NT2/D1 (cell line): Measurements from ENCODE around the gene NPBWR2.

Source experiments
- DNase-seq: peaks from one replicate; pipeline ENCODE4 v3.0.0-alpha.2; 2011; ENCODE audit warnings: low read depth, low spot score
- H3K27me3 ChIP-seq: 2 replicates; pipeline ENCODE4 v1.6.0; 2011; ENCODE audit warnings: mild to moderate bottlenecking; ENCODE audit not compliant: insufficient read length, insufficient read depth
- H3K36me3 ChIP-seq: 2 replicates; pipeline ENCODE4 v1.6.1; 2011; ENCODE audit warnings: mild to moderate bottlenecking, low read length, mixed read lengths; ENCODE audit not compliant: insufficient read depth, insufficient read length
- H3K4me1 ChIP-seq: 2 replicates; pipeline ENCODE4 v1.5.1; 2011; ENCODE audit not compliant: insufficient read depth, insufficient read length
- H3K4me3 ChIP-seq: 2 replicates; pipeline ENCODE4 v1.5.1; 2011; ENCODE audit warnings: low read depth; ENCODE audit not compliant: insufficient read length
- H3K9ac ChIP-seq: 2 replicates; pipeline ENCODE4 v1.6.0; 2011; ENCODE audit warnings: low read depth; ENCODE audit not compliant: insufficient read length
- H3K9me3 ChIP-seq: 2 replicates; pipeline ENCODE4 v1.5.1; 2011; ENCODE audit warnings: mild to moderate bottlenecking, low read length; ENCODE audit not compliant: insufficient read depth
- SUZ12 ChIP-seq: IDR thresholded peaks from 2 replicates; pipeline ENCODE4 v1.6.1; 2011; ENCODE audit not compliant: insufficient read length, insufficient read depth; ENCODE audit errors: extremely low read depth
- YY1 ChIP-seq: IDR thresholded peaks from 2 replicates; pipeline ENCODE4 v1.6.1; 2011; ENCODE audit not compliant: insufficient read length, insufficient read depth
- ZNF274 ChIP-seq: IDR thresholded peaks from 2 replicates; pipeline ENCODE4 v1.6.1; 2011; ENCODE audit warnings: mild to moderate bottlenecking, low read depth, low read length

Gene NPBWR2

DNA sequence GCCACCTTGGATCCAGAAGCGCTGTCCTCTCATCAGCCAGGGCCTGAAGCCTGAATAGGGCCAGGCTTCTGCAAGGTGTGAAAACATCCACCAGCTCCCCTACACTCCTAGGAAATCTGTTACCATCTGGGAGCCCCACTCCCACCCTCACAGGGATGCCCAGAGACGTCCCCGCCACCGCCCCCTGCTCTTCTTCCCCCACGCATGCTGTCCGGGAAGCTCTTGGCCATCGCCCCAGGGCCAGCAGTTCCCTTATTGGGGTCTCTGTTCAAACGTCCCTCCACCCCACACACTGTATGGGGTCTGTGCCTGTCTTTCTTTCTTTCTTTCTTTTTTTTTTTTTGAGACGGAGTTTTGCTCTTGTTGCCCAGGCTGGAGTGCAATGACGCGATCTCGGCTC, 31.8 kb downstream of the NPBWR2 start:
- Histone ChIP-seq H3K9me3 (no peaks in the 10 kb centered on the region), H3K4me1 (peaks cover 7% of the 10 kb centered on the region), H3K9ac (no peak overlapping the region), H3K27me3 (peaks cover 6% of the 10 kb centered on the region), H3K36me3 (peaks cover 50% of the 10 kb centered on the region), H3K4me3 (no peak overlapping the region)
- DNase-seq, result no peak
- TF ChIP-seq SUZ12, result no peak
- no peak for TF ChIP-seq YY1
- TF ChIP-seq ZNF274, result no peak

GRCh38 chr20:64074963-64075362, 32.4 kb downstream of the NPBWR2 start:
- no peak for TF ChIP-seq YY1
- no peak for TF ChIP-seq SUZ12
- no peak for TF ChIP-seq ZNF274
- Histone ChIP-seq H3K9me3 (no peaks in the 10 kb centered on the region), H3K36me3 (peaks cover 55% of the 10 kb centered on the region), H3K4me1 (peaks cover 13% of the 10 kb centered on the region), H3K4me3 (no peak overlapping the region), H3K27me3 (no peaks in the 10 kb centered on the region), H3K9ac (no peak overlapping the region)
- DNase-seq, result no peak

DNA sequence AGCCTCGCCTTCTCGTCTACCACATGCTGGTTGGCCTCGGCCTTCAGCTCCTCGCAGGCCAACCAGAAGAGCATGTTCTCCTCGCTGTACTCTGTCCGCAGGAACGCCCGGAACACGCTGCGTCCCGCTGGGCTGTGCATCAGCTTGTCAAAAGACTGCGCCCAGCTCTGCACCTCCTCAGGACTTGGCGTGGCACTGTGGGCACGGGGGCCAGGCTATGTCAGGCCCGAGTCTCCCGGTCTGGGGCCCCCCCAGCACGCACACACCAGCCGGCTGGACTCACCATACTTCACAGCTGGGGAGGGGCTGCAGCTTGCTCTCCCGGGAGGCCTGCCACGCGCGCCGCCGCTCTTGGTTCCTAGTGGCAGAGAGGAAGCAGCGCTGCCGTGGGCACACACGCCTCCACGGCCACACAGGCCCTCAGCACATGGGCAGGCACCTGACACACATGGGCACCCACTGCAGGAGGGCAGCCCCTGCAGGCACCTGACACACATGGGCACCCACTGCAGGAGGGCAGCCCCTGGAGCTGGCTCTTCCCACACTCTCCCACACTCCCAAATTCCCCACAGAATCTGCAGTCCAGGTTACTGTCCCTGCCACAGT, 33.1 kb downstream of the NPBWR2 start:
- no peaks in the 10 kb centered on the region for H3K9me3 ChIP-seq
- no peak for DNase-seq
- no peak overlapping the region for H3K4me3 ChIP-seq
- H3K36me3 ChIP-seq, result peaks cover 55% of the 10 kb centered on the region
- H3K9ac ChIP-seq, result no peak overlapping the region
- TF ChIP-seq YY1 (no peak), SUZ12 (no peak), ZNF274 (no peak)
- no peaks in the 10 kb centered on the region for H3K27me3 ChIP-seq
- peaks cover 15% of the 10 kb centered on the region for H3K4me1 ChIP-seq

- TF ChIP-seq SUZ12 (no peak), YY1 (no peak), ZNF274 (no peak)
- H3K9me3 ChIP-seq, result no peaks in the 10 kb centered on the region
- peaks cover 19% of the 10 kb centered on the region for H3K4me1 ChIP-seq
- peaks cover 55% of the 10 kb centered on the region for H3K36me3 ChIP-seq
- H3K9ac ChIP-seq, result no peak overlapping the region
- no peak for DNase-seq
- no peaks in the 10 kb centered on the region for H3K27me3 ChIP-seq
- H3K4me3 ChIP-seq, result no peak overlapping the region
Measured at GRCh38 chr20:64073476-64074183, 33.7 kb downstream of the NPBWR2 start.

DNA sequence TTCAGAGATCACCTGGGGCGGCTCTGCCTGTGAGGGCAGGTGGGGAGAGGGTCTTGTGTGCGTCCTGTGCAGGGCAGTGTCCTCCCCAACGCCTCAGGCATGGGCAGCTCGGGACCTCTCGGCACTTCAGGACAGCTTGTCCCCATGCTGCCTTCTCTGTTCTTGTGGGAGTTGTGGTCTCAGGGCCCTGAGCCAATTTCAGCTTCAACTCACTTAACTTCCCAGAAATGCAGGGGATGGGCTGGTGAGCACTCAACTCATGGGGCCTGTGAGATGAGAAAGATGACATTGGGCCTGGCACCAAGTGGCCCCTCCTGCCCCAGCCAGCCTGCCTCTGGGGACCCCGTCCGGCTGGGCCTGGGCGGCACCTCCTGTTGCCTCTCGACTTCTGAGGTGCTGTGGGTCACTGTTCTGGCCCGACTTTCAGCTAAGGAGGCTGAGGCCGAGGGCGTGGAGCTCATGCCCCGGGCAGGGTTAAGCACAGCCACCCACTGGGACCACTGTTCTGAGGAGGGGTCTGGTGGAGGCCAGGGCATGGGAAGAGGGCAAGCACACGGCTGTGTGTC, 34.8 kb downstream of the NPBWR2 start:
- H3K4me3 ChIP-seq, result no peak overlapping the region

DNA sequence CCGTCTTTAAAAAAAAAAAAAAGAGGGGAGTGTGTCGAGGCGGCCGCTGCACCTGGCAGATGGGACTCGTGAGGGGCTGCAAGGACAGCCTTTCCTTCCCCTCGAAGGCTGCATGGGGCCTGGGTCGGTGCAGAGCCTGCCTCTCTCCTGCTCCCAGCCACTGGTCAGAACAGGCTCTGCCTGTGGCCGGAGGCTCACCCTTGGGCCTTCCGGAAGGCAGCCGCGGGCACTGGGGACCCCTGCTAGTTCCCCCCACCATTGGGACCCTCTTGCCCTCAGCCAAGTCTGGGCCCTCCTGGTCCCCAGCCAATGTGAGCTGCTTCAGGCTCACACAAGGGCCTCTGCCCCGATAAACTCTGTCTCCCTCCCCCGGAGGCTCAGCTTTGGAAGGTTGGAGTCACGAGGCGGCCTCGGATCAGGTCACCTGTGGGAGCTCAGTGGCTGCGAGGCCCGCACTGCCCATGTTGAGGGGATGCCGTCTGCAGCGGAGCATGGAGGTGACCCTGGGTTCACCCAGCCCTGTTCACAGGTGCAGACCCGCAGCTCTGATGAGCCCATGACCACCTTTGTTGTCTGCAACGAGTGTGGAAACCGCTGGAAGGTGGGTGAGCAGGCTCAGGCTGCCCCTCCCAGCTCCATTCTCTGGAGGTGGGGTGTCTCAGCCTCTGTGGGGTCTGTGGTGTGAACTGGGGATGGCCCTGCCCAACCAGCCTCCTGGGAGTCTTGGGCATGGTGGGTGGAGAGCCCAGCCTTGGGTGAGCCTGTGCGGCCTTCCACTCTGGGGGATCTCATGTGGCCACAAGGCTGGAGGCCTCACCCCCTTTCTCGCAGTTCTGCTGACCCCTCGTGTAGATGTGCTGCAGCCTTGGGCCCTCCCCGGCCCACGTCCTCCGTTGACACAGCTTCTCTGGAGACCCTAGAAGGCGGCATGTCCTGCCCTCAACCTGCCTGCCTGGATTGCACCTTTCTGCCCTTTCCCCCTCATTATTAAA, 35.7 kb downstream of the NPBWR2 start:
- Histone ChIP-seq H3K27me3 (no peaks in the 10 kb centered on the region), H3K9me3 (no peaks in the 10 kb centered on the region), H3K4me1 (peaks cover 21% of the 10 kb centered on the region), H3K9ac (no peak overlapping the region), H3K36me3 (peaks cover 51% of the 10 kb centered on the region), H3K4me3 (no peak overlapping the region)
- DNase-seq, result no peak
- TF ChIP-seq YY1 (no peak), SUZ12 (no peak), ZNF274 (no peak)

More for the DNA sequence above, 34.8 kb downstream of the NPBWR2 start:
- Histone ChIP-seq H3K36me3 (peaks cover 54% of the 10 kb centered on the region), H3K9ac (no peak overlapping the region), H3K4me1 (peaks cover 17% of the 10 kb centered on the region), H3K27me3 (no peaks in the 10 kb centered on the region), H3K9me3 (no peaks in the 10 kb centered on the region)
- DNase-seq, result no peak
- TF ChIP-seq ZNF274 (no peak), YY1 (no peak), SUZ12 (no peak)
